ENCODE data around the gene SLC15A5. TPM values are rescaled to one million over a fixed set of nuclear protein-coding genes. Genes with fewer than 3 reads are reported as not detected.

SLC15A5 gene
- total RNA-seq, 1 donor from 2014 or later: not detected

- DNase-seq (ENCODE audit: low spot score in 2 of 2): no peak
- Histone ChIP-seq H3K27me3 (no peaks in the 10 kb centered on the region), H3K4me1 (no peaks in the 10 kb centered on the region), H3K9me3 (no peaks in the 10 kb centered on the region), H3K4me3 (no peak overlapping the region), H3K27ac (no peak overlapping the region), H3K36me3 (no peaks in the 10 kb centered on the region)
- no peak for TF ChIP-seq CTCF (IDR thresholded peaks at IDR 0.05)
- intact Hi-C loops (cut with DNase I): no loop called here
These were observed 33.7 kb downstream of the SLC15A5 start for GRCh38 chr12:16243487-16244412.

GRCh38 chr12:16241346-16241745 lies 36.1 kb downstream of the SLC15A5 start:
- Histone ChIP-seq H3K4me1 (no peaks in the 10 kb centered on the region), H3K4me3 (no peak overlapping the region), H3K27me3 (no peaks in the 10 kb centered on the region), H3K27ac (no peak overlapping the region), H3K9me3 (no peaks in the 10 kb centered on the region), H3K36me3 (no peaks in the 10 kb centered on the region)
- DNase-seq (ENCODE audit: low spot score in 2 of 2): no peak
- intact Hi-C loops (cut with DNase I): no loop called here
- no peak for TF ChIP-seq CTCF (IDR thresholded peaks at IDR 0.05)

- no peaks in the 10 kb centered on the region for H3K9me3 ChIP-seq
- TF ChIP-seq CTCF (IDR thresholded peaks at IDR 0.05): no peak
- no peak overlapping the region for H3K27ac ChIP-seq
- H3K27me3 ChIP-seq: no peaks in the 10 kb centered on the region
- intact Hi-C loops (cut with DNase I): no loop called here
- H3K36me3 ChIP-seq: no peaks in the 10 kb centered on the region
- DNase-seq (ENCODE audit: low spot score in 2 of 2): no peak
- no peak overlapping the region for H3K4me3 ChIP-seq
- no peaks in the 10 kb centered on the region for H3K4me1 ChIP-seq
These were observed 38.8 kb downstream of the SLC15A5 start for GRCh38 chr12:16238661-16239060.

GRCh38 chr12:16229676-16230075 lies 47.8 kb downstream of the SLC15A5 start:
- no peak for TF ChIP-seq CTCF (IDR thresholded peaks at IDR 0.05)
- Histone ChIP-seq H3K4me1 (no peaks in the 10 kb centered on the region), H3K4me3 (no peak overlapping the region), H3K27ac (no peak overlapping the region), H3K27me3 (no peaks in the 10 kb centered on the region), H3K9me3 (no peaks in the 10 kb centered on the region), H3K36me3 (no peaks in the 10 kb centered on the region)
- no peak for DNase-seq (ENCODE audit: low spot score in 2 of 2)
- intact Hi-C loops (cut with DNase I): no loop called here

GRCh38 chr12:16228067-16228466 lies 49.4 kb downstream of the SLC15A5 start:
- Histone ChIP-seq H3K9me3 (no peaks in the 10 kb centered on the region), H3K4me1 (no peaks in the 10 kb centered on the region), H3K4me3 (no peak overlapping the region), H3K36me3 (no peaks in the 10 kb centered on the region), H3K27ac (no peak overlapping the region), H3K27me3 (no peaks in the 10 kb centered on the region)
- intact Hi-C loops (cut with DNase I): no loop called here
- no peak for TF ChIP-seq CTCF (IDR thresholded peaks at IDR 0.05)
- DNase-seq (ENCODE audit: low spot score in 2 of 2): no peak

Data from ascending aorta (tissue), 2 donors.